Measurements from ENCODE around the gene SHMT2. TPM values are rescaled to one million over a fixed set of nuclear protein-coding genes. Genes with fewer than 3 reads are reported as not detected.
"Not testable (repeated sequence)": the region's sequence is repeated elsewhere in the genome, so short reads cannot be mapped to it uniquely, and the experiment has no call there.

SHMT2 gene
- total RNA-seq, 1 donor from 2014 or later = 63.3 TPM

- peaks cover 15% of the 10 kb centered on the region for H3K36me3 Mint-ChIP-seq (ENCODE audit: low read depth, unreplicated experiment)
- DNase-seq (ENCODE audit: low spot score) = no peak
- H3K27me3 Mint-ChIP-seq (ENCODE audit: unreplicated experiment) = no peaks in the 10 kb centered on the region
- H3K27ac Mint-ChIP-seq (ENCODE audit: unreplicated experiment) = peak overlapping the region; percentile 62
- no peaks in the 10 kb centered on the region for H3K9me3 Mint-ChIP-seq (ENCODE audit: unreplicated experiment)
- peaks cover 27% of the 10 kb centered on the region for H3K4me1 Mint-ChIP-seq (ENCODE audit: unreplicated experiment)
- H3K4me3 Mint-ChIP-seq (ENCODE audit: unreplicated experiment) = no peak overlapping the region
- TF ChIP-seq CTCF (IDR thresholded peaks at IDR 0.05; ENCODE audit: unreplicated experiment) = no peak
Observed at GRCh38 chr12:57272337-57273151, 43.0 kb downstream of the SHMT2 start.

GRCh38 chr12:57273516-57273915, 44.0 kb downstream of the SHMT2 start:
- TF ChIP-seq CTCF (IDR thresholded peaks at IDR 0.05; ENCODE audit: unreplicated experiment) = no peak
- peaks cover 27% of the 10 kb centered on the region for H3K4me1 Mint-ChIP-seq (ENCODE audit: unreplicated experiment)
- H3K27me3 Mint-ChIP-seq (ENCODE audit: unreplicated experiment) = no peaks in the 10 kb centered on the region
- no peak overlapping the region for H3K4me3 Mint-ChIP-seq (ENCODE audit: unreplicated experiment)
- H3K36me3 Mint-ChIP-seq (ENCODE audit: low read depth, unreplicated experiment) = peaks cover 17% of the 10 kb centered on the region
- no peaks in the 10 kb centered on the region for H3K9me3 Mint-ChIP-seq (ENCODE audit: unreplicated experiment)
- DNase-seq (ENCODE audit: low spot score) = no peak
- peak overlapping the region; percentile 26 for H3K27ac Mint-ChIP-seq (ENCODE audit: unreplicated experiment)

- H3K9me3 Mint-ChIP-seq (ENCODE audit: unreplicated experiment); H3K4me3 Mint-ChIP-seq (ENCODE audit: unreplicated experiment); H3K27me3 Mint-ChIP-seq (ENCODE audit: unreplicated experiment); DNase-seq (ENCODE audit: low spot score); H3K27ac Mint-ChIP-seq (ENCODE audit: unreplicated experiment): not testable (repeated sequence)
- Mint-ChIP-seq H3K36me3 (ENCODE audit: low read depth, unreplicated experiment) (peaks cover 18% of the 10 kb centered on the region), H3K4me1 (ENCODE audit: unreplicated experiment) (peaks cover 22% of the 10 kb centered on the region)
Observed at GRCh38 chr12:57276233-57276632, 46.7 kb downstream of the SHMT2 start.

- peak; percentile 45 for DNase-seq (ENCODE audit: low spot score)
- Mint-ChIP-seq H3K4me3 (ENCODE audit: unreplicated experiment) (no peak overlapping the region), H3K4me1 (ENCODE audit: unreplicated experiment) (peaks cover 16% of the 10 kb centered on the region), H3K27me3 (ENCODE audit: unreplicated experiment) (no peaks in the 10 kb centered on the region), H3K27ac (ENCODE audit: unreplicated experiment) (no peak overlapping the region), H3K9me3 (ENCODE audit: unreplicated experiment) (no peaks in the 10 kb centered on the region), H3K36me3 (ENCODE audit: low read depth, unreplicated experiment) (peaks cover 22% of the 10 kb centered on the region)
- TF ChIP-seq CTCF (IDR thresholded peaks at IDR 0.05; ENCODE audit: unreplicated experiment) = peak; percentile 49
Observed at GRCh38 chr12:57276935-57277563, 47.5 kb downstream of the SHMT2 start.

GRCh38 chr12:57278465-57279381, 49.2 kb downstream of the SHMT2 start:
- Mint-ChIP-seq H3K9me3 (ENCODE audit: unreplicated experiment) (no peaks in the 10 kb centered on the region), H3K27ac (ENCODE audit: unreplicated experiment) (no peak overlapping the region), H3K36me3 (ENCODE audit: low read depth, unreplicated experiment) (peaks cover 27% of the 10 kb centered on the region), H3K4me3 (ENCODE audit: unreplicated experiment) (no peak overlapping the region), H3K4me1 (ENCODE audit: unreplicated experiment) (no peaks in the 10 kb centered on the region), H3K27me3 (ENCODE audit: unreplicated experiment) (peaks cover 3% of the 10 kb centered on the region)
- no peak for DNase-seq (ENCODE audit: low spot score)
- no peak for TF ChIP-seq CTCF (IDR thresholded peaks at IDR 0.05; ENCODE audit: unreplicated experiment)
